HL-60 (cell line): ENCODE measurements around the gene TSEN34.

Experiments used
- GABPA ChIP-seq: IDR thresholded peaks from 2 replicates; pipeline ENCODE4 v1.6.1; 2012; ENCODE audit warnings: low read depth
- POLR2AphosphoS5 ChIP-seq: IDR thresholded peaks from 2 replicates; pipeline ENCODE4 v1.6.1; 2012; ENCODE audit warnings: low read depth
- SPI1 ChIP-seq: IDR thresholded peaks from 2 replicates; pipeline ENCODE4 v1.6.1; 2012; ENCODE audit warnings: low read depth, mild to moderate bottlenecking, borderline replicate concordance
- TF ChIP-seq, protein P1 (sequence below): IDR thresholded peaks from one replicate; pipeline ENCODE4 v1.5.1; 2011; ENCODE audit warnings: low read length, control low read depth, inconsistent platforms; ENCODE audit not compliant: insufficient read depth
- TF ChIP-seq, protein P2 (sequence below): IDR thresholded peaks from 2 replicates; pipeline ENCODE4 v1.6.1; 2012; ENCODE audit warnings: low read depth; ENCODE audit not compliant: insufficient replicate concordance

DNA sequence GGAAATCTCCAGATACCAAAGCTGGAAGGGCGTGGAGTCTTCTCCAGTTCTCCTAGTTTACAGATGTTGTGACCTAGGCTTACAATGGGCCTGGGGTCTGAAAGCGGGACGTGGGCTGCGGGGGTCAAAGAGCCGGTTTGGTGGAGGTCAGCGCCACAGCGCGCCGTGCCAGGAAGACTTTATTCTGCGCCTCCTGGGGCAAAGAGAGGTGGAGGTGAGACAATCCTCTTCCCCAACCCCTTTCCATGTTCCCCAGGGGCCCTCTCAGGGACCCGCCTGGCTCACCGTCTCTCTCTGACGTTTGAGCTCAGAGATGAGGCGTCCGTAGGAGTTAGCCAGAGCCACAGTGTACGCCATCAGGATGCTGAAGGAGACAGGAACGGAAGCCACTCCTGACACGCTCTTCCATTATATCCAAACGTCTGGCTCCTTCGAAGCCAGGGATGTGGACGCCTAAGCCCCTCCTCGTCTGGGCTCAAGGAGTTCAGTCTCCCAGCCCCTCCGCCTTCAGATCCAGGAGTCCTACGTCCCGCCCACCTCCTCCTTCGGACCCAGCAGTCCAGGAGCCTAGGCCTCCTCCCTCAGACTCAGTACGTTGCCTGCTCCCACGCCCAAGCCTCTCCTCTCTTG is 30.8 kb upstream of the TSEN34 start:
- TF ChIP-seq SPI1 (no peak), POLR2AphosphoS5 (no peak), GABPA (no peak)
- TF ChIP-seq, protein P1, sequence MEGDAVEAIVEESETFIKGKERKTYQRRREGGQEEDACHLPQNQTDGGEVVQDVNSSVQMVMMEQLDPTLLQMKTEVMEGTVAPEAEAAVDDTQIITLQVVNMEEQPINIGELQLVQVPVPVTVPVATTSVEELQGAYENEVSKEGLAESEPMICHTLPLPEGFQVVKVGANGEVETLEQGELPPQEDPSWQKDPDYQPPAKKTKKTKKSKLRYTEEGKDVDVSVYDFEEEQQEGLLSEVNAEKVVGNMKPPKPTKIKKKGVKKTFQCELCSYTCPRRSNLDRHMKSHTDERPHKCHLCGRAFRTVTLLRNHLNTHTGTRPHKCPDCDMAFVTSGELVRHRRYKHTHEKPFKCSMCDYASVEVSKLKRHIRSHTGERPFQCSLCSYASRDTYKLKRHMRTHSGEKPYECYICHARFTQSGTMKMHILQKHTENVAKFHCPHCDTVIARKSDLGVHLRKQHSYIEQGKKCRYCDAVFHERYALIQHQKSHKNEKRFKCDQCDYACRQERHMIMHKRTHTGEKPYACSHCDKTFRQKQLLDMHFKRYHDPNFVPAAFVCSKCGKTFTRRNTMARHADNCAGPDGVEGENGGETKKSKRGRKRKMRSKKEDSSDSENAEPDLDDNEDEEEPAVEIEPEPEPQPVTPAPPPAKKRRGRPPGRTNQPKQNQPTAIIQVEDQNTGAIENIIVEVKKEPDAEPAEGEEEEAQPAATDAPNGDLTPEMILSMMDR, result no peak
- TF ChIP-seq, protein P2, sequence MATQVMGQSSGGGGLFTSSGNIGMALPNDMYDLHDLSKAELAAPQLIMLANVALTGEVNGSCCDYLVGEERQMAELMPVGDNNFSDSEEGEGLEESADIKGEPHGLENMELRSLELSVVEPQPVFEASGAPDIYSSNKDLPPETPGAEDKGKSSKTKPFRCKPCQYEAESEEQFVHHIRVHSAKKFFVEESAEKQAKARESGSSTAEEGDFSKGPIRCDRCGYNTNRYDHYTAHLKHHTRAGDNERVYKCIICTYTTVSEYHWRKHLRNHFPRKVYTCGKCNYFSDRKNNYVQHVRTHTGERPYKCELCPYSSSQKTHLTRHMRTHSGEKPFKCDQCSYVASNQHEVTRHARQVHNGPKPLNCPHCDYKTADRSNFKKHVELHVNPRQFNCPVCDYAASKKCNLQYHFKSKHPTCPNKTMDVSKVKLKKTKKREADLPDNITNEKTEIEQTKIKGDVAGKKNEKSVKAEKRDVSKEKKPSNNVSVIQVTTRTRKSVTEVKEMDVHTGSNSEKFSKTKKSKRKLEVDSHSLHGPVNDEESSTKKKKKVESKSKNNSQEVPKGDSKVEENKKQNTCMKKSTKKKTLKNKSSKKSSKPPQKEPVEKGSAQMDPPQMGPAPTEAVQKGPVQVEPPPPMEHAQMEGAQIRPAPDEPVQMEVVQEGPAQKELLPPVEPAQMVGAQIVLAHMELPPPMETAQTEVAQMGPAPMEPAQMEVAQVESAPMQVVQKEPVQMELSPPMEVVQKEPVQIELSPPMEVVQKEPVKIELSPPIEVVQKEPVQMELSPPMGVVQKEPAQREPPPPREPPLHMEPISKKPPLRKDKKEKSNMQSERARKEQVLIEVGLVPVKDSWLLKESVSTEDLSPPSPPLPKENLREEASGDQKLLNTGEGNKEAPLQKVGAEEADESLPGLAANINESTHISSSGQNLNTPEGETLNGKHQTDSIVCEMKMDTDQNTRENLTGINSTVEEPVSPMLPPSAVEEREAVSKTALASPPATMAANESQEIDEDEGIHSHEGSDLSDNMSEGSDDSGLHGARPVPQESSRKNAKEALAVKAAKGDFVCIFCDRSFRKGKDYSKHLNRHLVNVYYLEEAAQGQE, result no peak
